Measurements from ENCODE around the gene BUB1. TPM values are rescaled to one million over a fixed set of nuclear protein-coding genes. Genes with fewer than 3 reads are reported as not detected.

The BUB1 gene
- total RNA-seq, 2 experiments from 2014 or later: 1.6 to 3.5 TPM

DNA sequence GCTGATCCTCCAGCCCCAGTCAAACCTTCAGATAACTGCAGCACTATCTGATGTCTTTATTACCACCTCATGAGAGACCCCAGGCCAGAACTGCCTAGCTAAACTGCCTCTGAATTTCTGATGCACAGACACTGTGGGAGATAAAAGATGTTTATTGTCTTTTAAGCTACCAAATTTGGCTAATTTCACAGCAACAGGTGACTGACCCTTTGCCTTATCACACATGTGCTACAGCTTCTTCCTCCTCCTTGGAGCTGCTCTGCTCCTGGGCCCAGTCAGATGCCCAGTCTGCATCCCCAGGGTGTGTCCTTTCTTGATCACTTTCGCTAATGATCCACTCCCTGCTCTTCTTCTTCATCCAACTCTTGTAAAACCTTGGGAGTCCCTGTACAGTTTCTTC, 34.9 kb upstream of the BUB1 start:
- no peak overlapping the region for H3K27ac ChIP-seq (ENCODE audit: low read depth in 1 of 2, low read length in 2 of 2)
- no peaks in the 10 kb centered on the region for H3K36me3 Mint-ChIP-seq (ENCODE audit: low read depth)
- no peaks in the 10 kb centered on the region for H3K9me3 Mint-ChIP-seq
- no peaks in the 10 kb centered on the region for H3K4me1 Mint-ChIP-seq (ENCODE audit: low read depth)
- no peaks in the 10 kb centered on the region for H3K9me3 ChIP-seq (ENCODE audit: control insufficient read depth in 1 of 2, insufficient read depth in 1 of 2, low read length in 2 of 2)
- no peak for TF ChIP-seq CTCF (IDR thresholded peaks at IDR 0.05)
- no peaks in the 10 kb centered on the region for H3K36me3 ChIP-seq (ENCODE audit: insufficient read depth, low read length)
- H3K27me3 Mint-ChIP-seq: peaks cover 53% of the 10 kb centered on the region
- no peak overlapping the region for H3K27ac Mint-ChIP-seq
- no peaks in the 10 kb centered on the region for H3K4me1 ChIP-seq (ENCODE audit: insufficient read depth, low read length)
- DNase-seq (no peak), ATAC-seq (ENCODE audit: poor library complexity) (no peak)
- CTCF ChIA-PET: no interaction called here
- no peak overlapping the region for H3K4me3 Mint-ChIP-seq
- POLR2A ChIA-PET: no interaction called here
- peaks cover 8 to 27% of the 10 kb centered on the region in 2 experiments for H3K27me3 ChIP-seq (ENCODE audit: control insufficient read depth in 1 of 2, insufficient read depth in 2 of 2, low read length in 2 of 2)
- intact Hi-C loops (cut with DNase I, micrococcal nuclease): no loop called here
- H3K4me3 ChIP-seq (ENCODE audit: low read length): no peak overlapping the region

DNA sequence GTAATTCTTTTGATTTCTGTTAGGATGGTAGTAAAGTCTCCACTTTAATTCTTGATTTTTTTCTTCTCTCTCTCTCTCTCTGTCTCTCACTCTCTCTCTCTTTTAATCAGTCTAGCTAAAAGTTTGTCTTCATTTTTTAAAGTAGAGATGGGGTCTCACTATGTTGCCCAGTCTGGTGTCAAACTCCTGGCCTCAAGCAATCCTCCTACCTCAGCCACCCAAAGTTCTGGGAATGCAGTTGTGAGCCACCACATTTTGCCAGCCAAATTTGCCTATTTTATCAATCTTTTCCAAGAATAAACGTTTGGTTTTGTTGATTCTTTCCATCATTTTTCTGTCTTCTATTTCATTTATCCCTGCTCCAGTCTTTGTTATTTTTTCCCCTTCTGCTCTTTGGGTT, 30.6 kb upstream of the BUB1 start:
- H3K27ac Mint-ChIP-seq: no peak overlapping the region
- H3K36me3 ChIP-seq (ENCODE audit: insufficient read depth, low read length): no peaks in the 10 kb centered on the region
- intact Hi-C loops (cut with DNase I, micrococcal nuclease): no loop called here
- DNase-seq: no peak
- POLR2A ChIA-PET: no interaction called here
- H3K27ac ChIP-seq (ENCODE audit: low read depth in 1 of 2, low read length in 2 of 2): no peak overlapping the region
- H3K4me1 ChIP-seq (ENCODE audit: insufficient read depth, low read length): no peaks in the 10 kb centered on the region
- no peaks in the 10 kb centered on the region for H3K9me3 Mint-ChIP-seq
- no peaks in the 10 kb centered on the region for H3K9me3 ChIP-seq (ENCODE audit: control insufficient read depth in 1 of 2, insufficient read depth in 1 of 2, low read length in 2 of 2)
- no peak overlapping the region for H3K4me3 ChIP-seq (ENCODE audit: low read length)
- H3K36me3 Mint-ChIP-seq (ENCODE audit: low read depth): no peaks in the 10 kb centered on the region
- CTCF ChIA-PET: no interaction called here
- no peak for ATAC-seq (ENCODE audit: poor library complexity)
- TF ChIP-seq CTCF (IDR thresholded peaks at IDR 0.05): no peak
- H3K4me1 Mint-ChIP-seq (ENCODE audit: low read depth): no peaks in the 10 kb centered on the region
- peaks cover 8 to 17% of the 10 kb centered on the region in 2 experiments for H3K27me3 ChIP-seq (ENCODE audit: control insufficient read depth in 1 of 2, insufficient read depth in 2 of 2, low read length in 2 of 2)
- H3K4me3 Mint-ChIP-seq: no peak overlapping the region
- peaks cover 32% of the 10 kb centered on the region for H3K27me3 Mint-ChIP-seq

- Mint-ChIP-seq H3K4me3 (no peak overlapping the region), H3K27ac (no peak overlapping the region), H3K9me3 (no peaks in the 10 kb centered on the region), H3K27me3 (peaks cover 31% of the 10 kb centered on the region), H3K4me1 (ENCODE audit: low read depth) (no peaks in the 10 kb centered on the region), H3K36me3 (ENCODE audit: low read depth) (no peaks in the 10 kb centered on the region)
- Histone ChIP-seq H3K9me3 (ENCODE audit: control insufficient read depth in 1 of 2, insufficient read depth in 1 of 2, low read length in 2 of 2) (no peaks in the 10 kb centered on the region), H3K27ac (ENCODE audit: low read depth in 1 of 2, low read length in 2 of 2) (no peak overlapping the region), H3K36me3 (ENCODE audit: insufficient read depth, low read length) (no peaks in the 10 kb centered on the region), H3K4me1 (ENCODE audit: insufficient read depth, low read length) (no peaks in the 10 kb centered on the region), H3K27me3 (ENCODE audit: control insufficient read depth in 1 of 2, insufficient read depth in 2 of 2, low read length in 2 of 2) (peaks cover 8 to 17% of the 10 kb centered on the region in 2 experiments), H3K4me3 (ENCODE audit: low read length) (no peak overlapping the region)
- no peak for DNase-seq
- TF ChIP-seq CTCF (IDR thresholded peaks at IDR 0.05): no peak
- ATAC-seq (ENCODE audit: poor library complexity): no peak
- CTCF ChIA-PET: no interaction called here
- POLR2A ChIA-PET: no interaction called here
- intact Hi-C loops (cut with DNase I, micrococcal nuclease): no loop called here
These were observed 29.6 kb upstream of the BUB1 start for GRCh38 chr2:110707386-110707965.
